AG09309 (cell line): Measurements from ENCODE around the gene CCM2.

ENCODE experiments used
- DNase-seq: peaks from one replicate; pipeline ENCODE4 v3.0.0-alpha.2; 2010; ENCODE audit warnings: low read depth
- H3K4me3 ChIP-seq: 2 replicates; pipeline ENCODE4 v1.5.1; 2011; ENCODE audit warnings: mild to moderate bottlenecking, low read depth, low read length, moderate library complexity; ENCODE audit not compliant: control insufficient read depth
- CTCF ChIP-seq: IDR thresholded peaks from 2 replicates; pipeline ENCODE4 v1.5.1; 2011; ENCODE audit warnings: mild to moderate bottlenecking, low read depth, low read length, inconsistent platforms; ENCODE audit not compliant: insufficient read depth, control insufficient read depth; ENCODE audit errors: missing control alignments

The CCM2 gene

GRCh38 chr7:45118292-45118691 is 118.3 kb downstream of the CCM2 start:
- H3K4me3 ChIP-seq, result no peak overlapping the region
- TF ChIP-seq CTCF, result no peak
- DNase-seq, result no peak

- DNase-seq, result no peak
- H3K4me3 ChIP-seq, result no peak overlapping the region
- no peak for TF ChIP-seq CTCF
Measured at GRCh38 chr7:45118889-45119331, 118.9 kb downstream of the CCM2 start.

- no peak for TF ChIP-seq CTCF
- DNase-seq, result no peak
- H3K4me3 ChIP-seq, result no peak overlapping the region
Measured at GRCh38 chr7:45119550-45119949, 119.5 kb downstream of the CCM2 start.

GRCh38 chr7:45122975-45123860 is 123.2 kb downstream of the CCM2 start:
- DNase-seq, result no peak
- no peak for TF ChIP-seq CTCF
- H3K4me3 ChIP-seq, result no peak overlapping the region

- DNase-seq, result no peak
- no peak overlapping the region for H3K4me3 ChIP-seq
- no peak for TF ChIP-seq CTCF
Measured at GRCh38 chr7:45123913-45124710, 124.1 kb downstream of the CCM2 start.

- H3K4me3 ChIP-seq, result no peak overlapping the region
- no peak for DNase-seq
- TF ChIP-seq CTCF, result no peak
Measured at GRCh38 chr7:45125193-45125904, 125.3 kb downstream of the CCM2 start.
